GM23338 (cell line): Measurements from ENCODE around the gene KIR2DL4. TPM values are rescaled to one million over a fixed set of nuclear protein-coding genes. Genes with fewer than 3 reads are reported as not detected.

Source experiments
- ATAC-seq: fragments of 200-7000 bp; cut with Tn5 transposase; 3 replicates; pipeline ENCODE4 v1.9.1; 2020
- DNase-seq: peaks from one replicate; pipeline ENCODE4 v3.0.0-alpha.2; 2015; ENCODE audit warnings: low spot score
- H2AFZ ChIP-seq: fragments of 200-600 bp; sonication (generic); 2 replicates; pipeline ENCODE4 v1.8.0; 2016; ENCODE audit warnings: antibody characterized with exemption, mild to moderate bottlenecking, moderate library complexity
- H3F3A ChIP-seq: fragments of 200-600 bp; sonication (generic); replicated peaks from 2 replicates; pipeline ENCODE4 v1.8.0; 2017; ENCODE audit warnings: antibody characterized with exemption, mixed run types, low read depth
- H3K27ac ChIP-seq: fragments of 200-600 bp; sonication (generic); 2 replicates; pipeline ENCODE4 v1.6.1; 2016; ENCODE audit warnings: low read depth
- H3K27me3 ChIP-seq: fragments of 200-600 bp; sonication (generic); 2 replicates; pipeline ENCODE4 v1.8.0; 2016; ENCODE audit warnings: mild to moderate bottlenecking, mixed run types, moderate library complexity; ENCODE audit not compliant: insufficient read depth
- H3K36me3 ChIP-seq: fragments of 200-600 bp; sonication (generic); 2 replicates; pipeline ENCODE4 v1.8.0; 2016; ENCODE audit warnings: mild to moderate bottlenecking; ENCODE audit not compliant: insufficient read depth
- H3K4me1 ChIP-seq: fragments of 200-600 bp; sonication (generic); 2 replicates; pipeline ENCODE4 v1.8.0; 2016; ENCODE audit warnings: mild to moderate bottlenecking, moderate library complexity; ENCODE audit not compliant: insufficient read depth
- H3K4me2 ChIP-seq: fragments of 200-600 bp; sonication (generic); 2 replicates; pipeline ENCODE4 v1.7.1; 2017; ENCODE audit warnings: mixed run types
- H3K4me3 ChIP-seq: fragments of 200-600 bp; sonication (generic); 2 replicates; pipeline ENCODE4 v1.6.1; 2016; ENCODE audit warnings: mixed run types
- H3K79me2 ChIP-seq: fragments of 200-600 bp; sonication (generic); replicated peaks from 2 replicates; pipeline ENCODE4 v1.8.0; 2017; ENCODE audit warnings: mild to moderate bottlenecking; ENCODE audit not compliant: insufficient read depth
- H3K9me2 ChIP-seq: fragments of 200-600 bp; sonication (generic); 2 replicates; pipeline ENCODE4 v1.8.0; 2017; ENCODE audit not compliant: insufficient read depth
- H4K20me1 ChIP-seq: fragments of 200-600 bp; sonication (generic); replicated peaks from 2 replicates; pipeline ENCODE4 v1.8.0; 2017; ENCODE audit warnings: mild to moderate bottlenecking; ENCODE audit not compliant: insufficient read depth
- H3K27ac Mint-ChIP-seq: 2 replicates; pipeline ENCODE4 v1.8.0; 2020; ENCODE audit warnings: inconsistent platforms, mild to moderate bottlenecking, moderate library complexity, mixed read lengths
- H3K27me3 Mint-ChIP-seq: 3 replicates; pipeline ENCODE4 v1.8.0; 2022; ENCODE audit warnings: low read depth, mild to moderate bottlenecking, moderate library complexity, mixed read lengths, inconsistent platforms; ENCODE audit not compliant: insufficient read depth, poor library complexity
- H3K36me3 Mint-ChIP-seq: 3 replicates; pipeline ENCODE4 v1.8.0; 2021; ENCODE audit warnings: low read depth, mild to moderate bottlenecking, inconsistent platforms, moderate library complexity, mixed read lengths
- H3K4me1 Mint-ChIP-seq: 3 replicates; pipeline ENCODE4 v1.8.0; 2020; ENCODE audit warnings: mild to moderate bottlenecking, inconsistent platforms, mixed read lengths
- H3K4me3 Mint-ChIP-seq: 3 replicates; pipeline ENCODE4 v1.8.0; 2021; ENCODE audit warnings: moderate library complexity, mild to moderate bottlenecking, inconsistent platforms, mixed read lengths
- H3K9me3 Mint-ChIP-seq: 3 replicates; pipeline ENCODE4 v1.8.0; 2020; ENCODE audit warnings: moderate library complexity, mild to moderate bottlenecking, inconsistent platforms, mixed read lengths
- CREB1 ChIP-seq: fragments of 250-450 bp; sonication (Bioruptor Pico); IDR thresholded peaks from 2 replicates; pipeline ENCODE4 v1.5.0; 2020; ENCODE audit warnings: low read depth, mild to moderate bottlenecking, moderate library complexity
- EZH2 ChIP-seq: fragments of 200-600 bp; sonication (generic); IDR thresholded peaks from one replicate; pipeline ENCODE4 v1.8.0; 2017; ENCODE audit warnings: antibody characterized with exemption, mild to moderate bottlenecking, low read depth; ENCODE audit not compliant: unreplicated experiment
- EZH2phosphoT487 ChIP-seq: fragments of 200-600 bp; sonication (generic); IDR thresholded peaks from one replicate; pipeline ENCODE4 v1.8.1; 2018; ENCODE audit warnings: antibody characterized with exemption; ENCODE audit not compliant: unreplicated experiment
- JUNB ChIP-seq: IDR thresholded peaks from one replicate; pipeline ENCODE4 v1.6.1; 2016; ENCODE audit warnings: antibody characterized with exemption; ENCODE audit not compliant: unreplicated experiment
- NANOG ChIP-seq: IDR thresholded peaks from 2 replicates; pipeline ENCODE4 v1.6.1; 2016; ENCODE audit warnings: antibody characterized with exemption, borderline replicate concordance
- POLR2AphosphoS5 ChIP-seq: IDR thresholded peaks from 2 replicates; pipeline ENCODE4 v1.6.1; 2016; ENCODE audit warnings: antibody characterized with exemption, low read depth
- REST ChIP-seq: IDR thresholded peaks from one replicate; pipeline ENCODE4 v1.6.1; 2018; ENCODE audit warnings: antibody characterized with exemption; ENCODE audit not compliant: unreplicated experiment
- STAT1 ChIP-seq: IDR thresholded peaks from one replicate; pipeline ENCODE4 v1.6.1; 2016; ENCODE audit warnings: antibody characterized with exemption; ENCODE audit not compliant: unreplicated experiment
- ZNF114 ChIP-seq: fragments of 250-450 bp; sonication (Bioruptor Pico); IDR thresholded peaks from 2 replicates; pipeline ENCODE4 v1.5.0; 2020; ENCODE audit warnings: mild to moderate bottlenecking, moderate library complexity
- ZNF331 ChIP-seq: fragments of 250-450 bp; sonication (Bioruptor Pico); IDR thresholded peaks from 2 replicates; pipeline ENCODE4 v1.5.0; 2020; ENCODE audit warnings: low read depth, mild to moderate bottlenecking, moderate library complexity
- polyA plus RNA-seq: library from polyadenylated mRNA; unstranded; fragments of >200 nt; fragmentation: Nextera tagmentation; extraction: Ambion mirVana; gene quantifications from 2 replicates; pipeline ENCODE4 v1.2.1, GENCODE V29; 2016
- total RNA-seq: library from RNA; depleted of rRNA; stranded (reverse); fragments of >200 nt; shearing (Covaris generic); gene quantifications from 2 replicates; pipeline ENCODE4 v1.2.3, GENCODE V29; 2014
- TF ChIP-seq, protein P1 (sequence below): IDR thresholded peaks from 2 replicates; pipeline ENCODE4 v1.6.1; 2016; ENCODE audit warnings: antibody characterized with exemption
- TF ChIP-seq, protein P2 (sequence below), 2 experiments: fragments of 200-600 bp in 1 of 2; sonication (generic) in 1 of 2; conservative IDR thresholded peaks; 2 replicates each; pipeline versions ENCODE4 v1.5.1 to v1.6.1; 2016 to 2017; ENCODE audit warnings: antibody characterized with exemption in 2 of 2, low read depth in 2 of 2, mild to moderate bottlenecking in 2 of 2, moderate library complexity in 1 of 2
- TF ChIP-seq, protein P3 (sequence below): fragments of 250-450 bp; sonication (Bioruptor Pico); IDR thresholded peaks from 2 replicates; pipeline ENCODE4 v1.5.0; 2020; ENCODE audit warnings: mild to moderate bottlenecking, moderate library complexity

The KIR2DL4 gene
- total and polyA plus RNA-seq, 2 experiments from 2014 or later: not detected

DNA sequence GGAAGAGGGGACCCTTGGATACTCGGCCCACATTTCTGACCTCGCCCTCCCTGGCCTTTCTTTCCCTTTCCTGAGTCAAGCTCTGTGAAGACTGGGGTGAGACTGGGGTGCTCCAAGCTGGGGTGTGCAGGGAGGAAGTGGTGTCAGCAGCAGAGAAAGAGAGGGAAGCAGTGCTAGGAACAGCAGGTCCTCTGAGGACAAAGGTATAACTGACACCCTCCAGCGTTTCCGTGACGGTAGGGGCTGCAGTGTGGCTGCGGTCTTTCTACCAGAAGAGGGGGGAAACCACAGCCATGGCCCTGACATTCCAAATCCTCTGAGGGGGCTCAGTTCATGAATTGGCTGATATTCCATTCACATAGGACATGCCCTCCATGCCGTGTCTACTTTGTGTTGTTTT lies 47.9 kb downstream of the KIR2DL4 start:
- H3F3A ChIP-seq: no peaks in the 10 kb centered on the region
- Mint-ChIP-seq H3K4me1 (no peaks in the 10 kb centered on the region), H3K27me3 (peaks cover 9% of the 10 kb centered on the region), H3K27ac (no peak overlapping the region), H3K9me3 (peaks cover 97% of the 10 kb centered on the region), H3K4me3 (no peak overlapping the region), H3K36me3 (peaks cover 52% of the 10 kb centered on the region)
- H3K9me2 ChIP-seq: no peaks in the 10 kb centered on the region
- DNase-seq: no peak
- no peaks in the 10 kb centered on the region for H3K79me2 ChIP-seq
- no peaks in the 10 kb centered on the region for H3K4me1 ChIP-seq
- H3K27me3 ChIP-seq: no peaks in the 10 kb centered on the region
- TF ChIP-seq, protein P1, sequence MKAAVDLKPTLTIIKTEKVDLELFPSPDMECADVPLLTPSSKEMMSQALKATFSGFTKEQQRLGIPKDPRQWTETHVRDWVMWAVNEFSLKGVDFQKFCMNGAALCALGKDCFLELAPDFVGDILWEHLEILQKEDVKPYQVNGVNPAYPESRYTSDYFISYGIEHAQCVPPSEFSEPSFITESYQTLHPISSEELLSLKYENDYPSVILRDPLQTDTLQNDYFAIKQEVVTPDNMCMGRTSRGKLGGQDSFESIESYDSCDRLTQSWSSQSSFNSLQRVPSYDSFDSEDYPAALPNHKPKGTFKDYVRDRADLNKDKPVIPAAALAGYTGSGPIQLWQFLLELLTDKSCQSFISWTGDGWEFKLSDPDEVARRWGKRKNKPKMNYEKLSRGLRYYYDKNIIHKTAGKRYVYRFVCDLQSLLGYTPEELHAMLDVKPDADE: no peak
- TF ChIP-seq, protein P2, sequence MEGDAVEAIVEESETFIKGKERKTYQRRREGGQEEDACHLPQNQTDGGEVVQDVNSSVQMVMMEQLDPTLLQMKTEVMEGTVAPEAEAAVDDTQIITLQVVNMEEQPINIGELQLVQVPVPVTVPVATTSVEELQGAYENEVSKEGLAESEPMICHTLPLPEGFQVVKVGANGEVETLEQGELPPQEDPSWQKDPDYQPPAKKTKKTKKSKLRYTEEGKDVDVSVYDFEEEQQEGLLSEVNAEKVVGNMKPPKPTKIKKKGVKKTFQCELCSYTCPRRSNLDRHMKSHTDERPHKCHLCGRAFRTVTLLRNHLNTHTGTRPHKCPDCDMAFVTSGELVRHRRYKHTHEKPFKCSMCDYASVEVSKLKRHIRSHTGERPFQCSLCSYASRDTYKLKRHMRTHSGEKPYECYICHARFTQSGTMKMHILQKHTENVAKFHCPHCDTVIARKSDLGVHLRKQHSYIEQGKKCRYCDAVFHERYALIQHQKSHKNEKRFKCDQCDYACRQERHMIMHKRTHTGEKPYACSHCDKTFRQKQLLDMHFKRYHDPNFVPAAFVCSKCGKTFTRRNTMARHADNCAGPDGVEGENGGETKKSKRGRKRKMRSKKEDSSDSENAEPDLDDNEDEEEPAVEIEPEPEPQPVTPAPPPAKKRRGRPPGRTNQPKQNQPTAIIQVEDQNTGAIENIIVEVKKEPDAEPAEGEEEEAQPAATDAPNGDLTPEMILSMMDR (conservative IDR thresholded peaks at IDR 0.05; ENCODE audit: low read depth in 2 of 2): no peak
- TF ChIP-seq CREB1 (CRISPR knock-in tag): no peak
- TF ChIP-seq NANOG: no peak
- no peak for TF ChIP-seq EZH2phosphoT487
- TF ChIP-seq, protein P3, sequence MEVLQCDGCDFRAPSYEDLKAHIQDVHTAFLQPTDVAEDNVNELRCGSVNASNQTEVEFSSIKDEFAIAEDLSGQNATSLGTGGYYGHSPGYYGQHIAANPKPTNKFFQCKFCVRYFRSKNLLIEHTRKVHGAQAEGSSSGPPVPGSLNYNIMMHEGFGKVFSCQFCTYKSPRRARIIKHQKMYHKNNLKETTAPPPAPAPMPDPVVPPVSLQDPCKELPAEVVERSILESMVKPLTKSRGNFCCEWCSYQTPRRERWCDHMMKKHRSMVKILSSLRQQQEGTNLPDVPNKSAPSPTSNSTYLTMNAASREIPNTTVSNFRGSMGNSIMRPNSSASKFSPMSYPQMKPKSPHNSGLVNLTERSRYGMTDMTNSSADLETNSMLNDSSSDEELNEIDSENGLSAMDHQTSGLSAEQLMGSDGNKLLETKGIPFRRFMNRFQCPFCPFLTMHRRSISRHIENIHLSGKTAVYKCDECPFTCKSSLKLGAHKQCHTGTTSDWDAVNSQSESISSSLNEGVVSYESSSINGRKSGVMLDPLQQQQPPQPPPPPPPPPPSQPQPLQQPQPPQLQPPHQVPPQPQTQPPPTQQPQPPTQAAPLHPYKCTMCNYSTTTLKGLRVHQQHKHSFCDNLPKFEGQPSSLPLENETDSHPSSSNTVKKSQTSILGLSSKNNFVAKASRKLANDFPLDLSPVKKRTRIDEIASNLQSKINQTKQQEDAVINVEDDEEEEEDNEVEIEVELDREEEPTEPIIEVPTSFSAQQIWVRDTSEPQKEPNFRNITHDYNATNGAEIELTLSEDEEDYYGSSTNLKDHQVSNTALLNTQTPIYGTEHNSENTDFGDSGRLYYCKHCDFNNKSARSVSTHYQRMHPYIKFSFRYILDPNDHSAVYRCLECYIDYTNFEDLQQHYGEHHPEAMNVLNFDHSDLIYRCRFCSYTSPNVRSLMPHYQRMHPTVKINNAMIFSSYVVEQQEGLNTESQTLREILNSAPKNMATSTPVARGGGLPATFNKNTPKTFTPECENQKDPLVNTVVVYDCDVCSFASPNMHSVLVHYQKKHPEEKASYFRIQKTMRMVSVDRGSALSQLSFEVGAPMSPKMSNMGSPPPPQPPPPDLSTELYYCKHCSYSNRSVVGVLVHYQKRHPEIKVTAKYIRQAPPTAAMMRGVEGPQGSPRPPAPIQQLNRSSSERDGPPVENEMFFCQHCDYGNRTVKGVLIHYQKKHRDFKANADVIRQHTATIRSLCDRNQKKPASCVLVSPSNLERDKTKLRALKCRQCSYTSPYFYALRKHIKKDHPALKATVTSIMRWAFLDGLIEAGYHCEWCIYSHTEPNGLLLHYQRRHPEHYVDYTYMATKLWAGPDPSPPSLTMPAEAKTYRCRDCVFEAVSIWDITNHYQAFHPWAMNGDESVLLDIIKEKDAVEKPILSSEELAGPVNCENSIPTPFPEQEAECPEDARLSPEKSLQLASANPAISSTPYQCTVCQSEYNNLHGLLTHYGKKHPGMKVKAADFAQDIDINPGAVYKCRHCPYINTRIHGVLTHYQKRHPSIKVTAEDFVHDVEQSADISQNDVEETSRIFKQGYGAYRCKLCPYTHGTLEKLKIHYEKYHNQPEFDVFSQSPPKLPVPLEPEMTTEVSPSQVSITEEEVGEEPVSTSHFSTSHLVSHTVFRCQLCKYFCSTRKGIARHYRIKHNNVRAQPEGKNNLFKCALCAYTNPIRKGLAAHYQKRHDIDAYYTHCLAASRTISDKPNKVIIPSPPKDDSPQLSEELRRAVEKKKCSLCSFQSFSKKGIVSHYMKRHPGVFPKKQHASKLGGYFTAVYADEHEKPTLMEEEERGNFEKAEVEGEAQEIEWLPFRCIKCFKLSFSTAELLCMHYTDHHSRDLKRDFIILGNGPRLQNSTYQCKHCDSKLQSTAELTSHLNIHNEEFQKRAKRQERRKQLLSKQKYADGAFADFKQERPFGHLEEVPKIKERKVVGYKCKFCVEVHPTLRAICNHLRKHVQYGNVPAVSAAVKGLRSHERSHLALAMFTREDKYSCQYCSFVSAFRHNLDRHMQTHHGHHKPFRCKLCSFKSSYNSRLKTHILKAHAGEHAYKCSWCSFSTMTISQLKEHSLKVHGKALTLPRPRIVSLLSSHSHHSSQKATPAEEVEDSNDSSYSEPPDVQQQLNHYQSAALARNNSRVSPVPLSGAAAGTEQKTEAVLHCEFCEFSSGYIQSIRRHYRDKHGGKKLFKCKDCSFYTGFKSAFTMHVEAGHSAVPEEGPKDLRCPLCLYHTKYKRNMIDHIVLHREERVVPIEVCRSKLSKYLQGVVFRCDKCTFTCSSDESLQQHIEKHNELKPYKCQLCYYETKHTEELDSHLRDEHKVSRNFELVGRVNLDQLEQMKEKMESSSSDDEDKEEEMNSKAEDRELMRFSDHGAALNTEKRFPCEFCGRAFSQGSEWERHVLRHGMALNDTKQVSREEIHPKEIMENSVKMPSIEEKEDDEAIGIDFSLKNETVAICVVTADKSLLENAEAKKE (CRISPR knock-in tag): no peak
- no peak for TF ChIP-seq STAT1
- no peak for TF ChIP-seq POLR2AphosphoS5
- TF ChIP-seq EZH2: no peak
- no peak for TF ChIP-seq ZNF114 (CRISPR knock-in tag)
- TF ChIP-seq REST: no peak
- TF ChIP-seq JUNB: no peak
- TF ChIP-seq ZNF331: no peak
- H2AFZ ChIP-seq: no peak overlapping the region
- H3K27ac ChIP-seq: no peak overlapping the region
- no peaks in the 10 kb centered on the region for H4K20me1 ChIP-seq
- no peak overlapping the region for H3K4me2 ChIP-seq
- no peak overlapping the region for H3K4me3 ChIP-seq
- no peak for ATAC-seq
- H3K36me3 ChIP-seq: no peaks in the 10 kb centered on the region
